ENCODE measurements around the gene DPH7. TPM values are rescaled to one million over a fixed set of nuclear protein-coding genes. Genes with fewer than 3 reads are reported as not detected.
"Not testable (repeated sequence)": the region's sequence is repeated elsewhere in the genome, so short reads cannot be mapped to it uniquely, and the experiment has no call there.

DPH7 gene
- total RNA-seq, 2 donors from 2014 or later: 44.4 to 46.5 TPM

DNA sequence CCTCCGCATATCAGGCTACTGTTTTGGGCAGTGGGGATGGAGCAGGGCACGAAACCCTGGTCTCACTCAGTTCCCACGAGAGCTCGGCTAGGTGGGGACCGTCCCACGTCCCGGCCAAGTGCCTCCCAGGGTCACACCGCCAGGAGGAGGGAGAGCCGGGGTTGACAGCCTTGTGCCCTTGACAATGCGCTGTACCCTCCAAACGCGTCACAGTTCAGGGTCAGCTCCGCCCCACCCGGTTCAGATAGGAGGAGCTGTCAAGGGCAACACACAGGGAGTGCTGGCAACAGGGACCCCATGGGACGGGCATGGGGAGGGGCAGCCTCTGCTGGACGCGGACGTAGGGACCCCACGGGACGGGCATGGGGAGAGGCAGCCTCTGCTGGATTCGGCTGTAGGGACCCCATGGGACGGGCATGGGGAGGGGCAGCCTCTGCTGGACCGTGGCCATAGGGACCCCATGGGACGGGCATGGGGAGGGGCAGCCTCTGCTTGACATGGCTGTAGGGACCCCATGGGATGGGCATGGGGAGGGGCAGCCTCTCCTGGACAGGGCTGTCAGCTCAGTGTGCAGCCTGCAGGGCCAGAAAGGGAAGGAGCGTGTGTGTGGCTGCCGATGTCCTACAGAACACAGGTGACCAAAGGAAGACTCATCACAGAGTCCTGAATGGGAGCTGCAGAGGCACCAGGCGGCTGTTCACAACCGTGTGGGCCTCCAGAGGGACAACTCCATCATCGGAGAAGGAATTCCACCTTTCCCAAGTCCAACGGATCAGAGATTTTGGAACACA lies 57.9 kb downstream of the DPH7 start:
- Histone ChIP-seq H3K36me3 (replicated peaks in 1 of 2; ENCODE audit: insufficient read depth in 1 of 2, low read depth in 2 of 2) (no peaks in the 10 kb centered on the region), H3K27me3 (no peaks in the 10 kb centered on the region), H3K4me1 (peaks cover 17% of the 10 kb centered on the region), H3K4me3 (no peak overlapping the region), H3K9me3 (no peaks in the 10 kb centered on the region), H3K27ac (peak overlapping the region; percentile 58 to 73 (median 60))
- ATAC-seq (peak; percentile 13), DNase-seq (peak in 2 of 4 donors; percentile 31 to 33)
- 54 to 68% methylated on average over 12 to 27 of the region's 30 CpGs for WGBS, 2 donors
- TF ChIP-seq POLR2A (IDR thresholded peaks at IDR 0.05): no peak
- intact Hi-C loops (cut with DNase I): loop anchor here (10.0 kb wide), 1 partner anchor 236 kb away; no protein-coding TSS in a partner anchor

DNA sequence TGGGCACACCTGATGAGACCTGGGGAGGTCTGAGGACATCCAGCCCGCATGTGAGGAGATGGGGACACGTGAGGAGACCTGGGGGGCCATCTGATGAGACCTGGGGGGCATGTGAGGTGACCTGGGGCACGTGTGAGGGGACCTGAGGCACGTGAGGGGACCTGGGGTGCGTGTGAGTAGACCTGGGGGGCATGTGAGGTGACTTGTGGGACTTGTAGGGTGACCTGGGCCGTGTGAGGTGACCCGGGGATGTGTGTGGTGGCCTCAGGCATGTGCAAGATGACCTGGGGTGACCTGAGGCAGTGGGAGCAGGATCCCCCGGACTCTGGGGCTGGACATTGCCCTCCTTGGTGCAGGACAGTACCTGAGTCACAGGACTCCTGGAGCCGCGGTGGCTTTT lies 59.2 kb downstream of the DPH7 start:
- intact Hi-C loops (cut with DNase I): no loop called here

DNA sequence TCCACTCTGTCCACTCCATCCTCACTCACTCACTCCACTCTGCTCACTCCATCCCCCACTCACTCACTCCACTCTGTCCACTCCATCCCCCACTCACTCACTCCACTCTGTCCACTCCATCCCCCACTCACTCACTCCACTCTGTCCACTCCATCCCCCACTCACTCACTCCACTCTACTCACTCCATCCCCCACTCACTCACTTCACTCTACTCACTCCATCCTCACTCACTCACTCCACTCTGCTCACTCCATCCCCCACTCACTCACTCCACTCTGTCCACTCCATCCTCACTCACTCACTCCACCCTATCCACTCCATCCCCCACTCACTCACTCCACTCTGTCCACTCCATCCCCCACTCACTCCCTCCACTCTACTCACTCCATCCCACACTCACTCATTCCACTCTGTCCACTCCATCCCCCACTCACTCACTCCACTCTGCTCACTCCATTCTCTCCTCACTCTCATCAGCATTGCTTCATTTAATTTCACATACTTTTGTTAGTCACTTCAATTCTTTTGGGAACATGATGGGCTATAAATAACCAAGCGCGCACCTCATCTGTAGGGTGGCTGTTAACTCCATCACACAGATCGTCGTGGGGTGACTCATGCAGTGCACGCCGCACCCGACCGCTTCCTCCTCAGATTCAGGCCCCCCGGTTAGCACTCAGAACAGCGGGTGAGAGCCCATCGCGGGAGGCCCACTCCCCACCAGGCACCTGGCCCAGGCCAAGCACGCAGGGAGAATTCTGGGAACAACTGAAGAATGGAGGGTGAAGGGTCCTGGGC lies 59.9 kb downstream of the DPH7 start:
- intact Hi-C loops (cut with DNase I); DNase-seq; H3K4me3 ChIP-seq; ATAC-seq; H3K36me3 ChIP-seq (replicated peaks in 1 of 2; ENCODE audit: insufficient read depth in 1 of 2, low read depth in 2 of 2); H3K27me3 ChIP-seq; H3K27ac ChIP-seq; H3K9me3 ChIP-seq: not testable (repeated sequence)
- H3K4me1 ChIP-seq: peaks cover 17% of the 10 kb centered on the region
- 92 to 95% methylated on average over 13 of the region's 13 CpGs for WGBS, 2 donors

More for the DNA sequence above, 59.2 kb downstream of the DPH7 start:
- ATAC-seq (no peak), DNase-seq (no peak)
- Histone ChIP-seq H3K27me3 (no peaks in the 10 kb centered on the region), H3K4me3 (no peak overlapping the region), H3K27ac (no peak overlapping the region), H3K36me3 (replicated peaks in 1 of 2; ENCODE audit: insufficient read depth in 1 of 2, low read depth in 2 of 2) (no peaks in the 10 kb centered on the region), H3K4me1 (peaks cover 17% of the 10 kb centered on the region), H3K9me3 (no peaks in the 10 kb centered on the region)
- TF ChIP-seq POLR2A (IDR thresholded peaks at IDR 0.05): no peak
- TF ChIP-seq, protein P1, sequence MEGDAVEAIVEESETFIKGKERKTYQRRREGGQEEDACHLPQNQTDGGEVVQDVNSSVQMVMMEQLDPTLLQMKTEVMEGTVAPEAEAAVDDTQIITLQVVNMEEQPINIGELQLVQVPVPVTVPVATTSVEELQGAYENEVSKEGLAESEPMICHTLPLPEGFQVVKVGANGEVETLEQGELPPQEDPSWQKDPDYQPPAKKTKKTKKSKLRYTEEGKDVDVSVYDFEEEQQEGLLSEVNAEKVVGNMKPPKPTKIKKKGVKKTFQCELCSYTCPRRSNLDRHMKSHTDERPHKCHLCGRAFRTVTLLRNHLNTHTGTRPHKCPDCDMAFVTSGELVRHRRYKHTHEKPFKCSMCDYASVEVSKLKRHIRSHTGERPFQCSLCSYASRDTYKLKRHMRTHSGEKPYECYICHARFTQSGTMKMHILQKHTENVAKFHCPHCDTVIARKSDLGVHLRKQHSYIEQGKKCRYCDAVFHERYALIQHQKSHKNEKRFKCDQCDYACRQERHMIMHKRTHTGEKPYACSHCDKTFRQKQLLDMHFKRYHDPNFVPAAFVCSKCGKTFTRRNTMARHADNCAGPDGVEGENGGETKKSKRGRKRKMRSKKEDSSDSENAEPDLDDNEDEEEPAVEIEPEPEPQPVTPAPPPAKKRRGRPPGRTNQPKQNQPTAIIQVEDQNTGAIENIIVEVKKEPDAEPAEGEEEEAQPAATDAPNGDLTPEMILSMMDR (IDR thresholded peaks at IDR 0.05): no peak
- 90 to 91% methylated on average over 7 to 10 of the region's 10 CpGs for WGBS, 2 donors

DNA sequence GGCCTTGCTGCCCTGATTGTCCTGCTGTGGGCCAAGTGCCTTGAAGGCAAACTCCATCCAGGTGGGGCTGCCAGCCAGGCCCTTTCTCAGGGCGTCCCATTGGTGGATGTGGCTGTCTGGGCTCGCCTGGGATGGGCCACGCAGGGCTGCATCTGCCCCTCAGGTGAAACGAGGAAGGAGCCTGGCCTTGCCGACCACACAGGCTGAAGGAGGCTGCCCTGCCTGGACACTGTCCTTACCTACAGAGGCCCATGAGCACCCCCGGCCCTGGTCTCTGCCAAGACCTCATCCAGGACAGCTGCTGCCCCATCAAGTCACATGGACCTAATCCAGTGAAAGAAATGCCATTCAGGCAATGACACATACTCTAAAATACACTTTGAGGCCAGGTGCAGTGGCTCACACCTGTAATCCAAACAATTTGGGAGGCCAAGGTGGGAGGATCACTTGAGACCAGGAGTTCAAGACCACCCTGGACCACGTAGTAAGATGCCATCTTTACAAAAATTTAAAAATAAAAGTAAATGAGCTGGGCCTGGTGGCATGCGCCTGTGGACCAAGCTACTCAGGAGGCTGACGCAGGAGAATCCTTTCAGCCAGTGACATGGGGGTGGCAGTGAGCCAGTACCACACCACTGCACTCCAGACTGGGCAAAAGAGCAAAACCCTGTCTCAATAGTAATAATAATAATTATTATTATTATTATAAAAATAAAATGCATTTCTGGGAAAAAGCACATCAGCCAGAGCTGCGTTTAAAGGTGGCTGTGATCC lies 62.4 kb downstream of the DPH7 start:
- Histone ChIP-seq H3K4me3 (no peak overlapping the region), H3K9me3 (no peaks in the 10 kb centered on the region), H3K4me1 (peaks cover 13% of the 10 kb centered on the region), H3K27ac (no peak overlapping the region), H3K36me3 (replicated peaks in 1 of 2; ENCODE audit: insufficient read depth in 1 of 2, low read depth in 2 of 2) (no peaks in the 10 kb centered on the region), H3K27me3 (no peaks in the 10 kb centered on the region)
- 83 to 96% methylated on average over 5 to 9 of the region's 10 CpGs for WGBS, 2 donors
- intact Hi-C loops (cut with DNase I): no loop called here
- DNase-seq (no peak), ATAC-seq (no peak)
- TF ChIP-seq POLR2A (IDR thresholded peaks at IDR 0.05): no peak
- TF ChIP-seq, protein P1 (IDR thresholded peaks at IDR 0.05): no peak

DNA sequence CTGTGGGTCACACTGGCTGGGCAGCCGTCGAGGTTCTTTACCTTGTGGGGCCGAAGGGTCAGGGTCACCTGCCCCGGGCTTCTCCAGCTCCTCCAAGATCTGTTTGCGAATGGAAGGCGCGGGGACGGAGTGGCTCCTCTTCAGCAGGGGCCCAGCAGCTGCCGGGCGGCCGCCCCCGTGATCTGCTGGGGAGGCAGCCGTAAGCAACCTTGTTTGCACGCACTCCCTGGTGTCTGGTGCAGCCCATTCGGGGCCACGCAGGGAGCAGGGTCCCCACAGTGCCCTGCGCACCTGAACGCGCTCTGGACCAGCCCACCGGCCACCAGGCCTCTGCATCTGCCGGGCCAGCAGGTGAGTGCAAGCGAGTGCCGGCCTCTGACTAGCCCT lies 63.4 kb downstream of the DPH7 start:
- Histone ChIP-seq H3K4me1 (peaks cover 3% of the 10 kb centered on the region), H3K27me3 (no peaks in the 10 kb centered on the region), H3K9me3 (no peaks in the 10 kb centered on the region), H3K27ac (no peak overlapping the region), H3K36me3 (replicated peaks in 1 of 2; ENCODE audit: insufficient read depth in 1 of 2, low read depth in 2 of 2) (no peaks in the 10 kb centered on the region), H3K4me3 (no peak overlapping the region)
- TF ChIP-seq POLR2A (IDR thresholded peaks at IDR 0.05): no peak
- TF ChIP-seq, protein P1 (IDR thresholded peaks at IDR 0.05): no peak
- intact Hi-C loops (cut with DNase I): no loop called here
- DNase-seq: no peak
- 84 to 86% methylated on average over 8 to 23 of the region's 23 CpGs for WGBS, 2 donors
- no peak for ATAC-seq
